GM23248 (cell line): ENCODE data around the gene GPC4.

Experiments
- EZH2 ChIP-seq: fragments of 200-600 bp; sonication (generic); IDR thresholded peaks from 2 replicates; pipeline ENCODE4 v1.6.1; 2018; ENCODE audit warnings: antibody characterized with exemption, mild to moderate bottlenecking; ENCODE audit not compliant: insufficient read depth, poor library complexity, severe bottlenecking
- EZH2phosphoT487 ChIP-seq: fragments of 200-600 bp; sonication (generic); IDR thresholded peaks from 2 replicates; pipeline ENCODE4 v1.6.1; 2018; ENCODE audit warnings: antibody characterized with exemption, moderate library complexity, mild to moderate bottlenecking, low read depth; ENCODE audit not compliant: insufficient read depth

- TF ChIP-seq EZH2, result no peak
- TF ChIP-seq EZH2phosphoT487, result no peak
These were observed 11.3 kb downstream of the GPC4 start for GRCh38 chrX:133403984-133404383.
